ENCODE measurements around the gene ENTPD8.
"Not testable (repeated sequence)": the region's sequence is repeated elsewhere in the genome, so short reads cannot be mapped to it uniquely, and the experiment has no call there.

Gene ENTPD8

DNA sequence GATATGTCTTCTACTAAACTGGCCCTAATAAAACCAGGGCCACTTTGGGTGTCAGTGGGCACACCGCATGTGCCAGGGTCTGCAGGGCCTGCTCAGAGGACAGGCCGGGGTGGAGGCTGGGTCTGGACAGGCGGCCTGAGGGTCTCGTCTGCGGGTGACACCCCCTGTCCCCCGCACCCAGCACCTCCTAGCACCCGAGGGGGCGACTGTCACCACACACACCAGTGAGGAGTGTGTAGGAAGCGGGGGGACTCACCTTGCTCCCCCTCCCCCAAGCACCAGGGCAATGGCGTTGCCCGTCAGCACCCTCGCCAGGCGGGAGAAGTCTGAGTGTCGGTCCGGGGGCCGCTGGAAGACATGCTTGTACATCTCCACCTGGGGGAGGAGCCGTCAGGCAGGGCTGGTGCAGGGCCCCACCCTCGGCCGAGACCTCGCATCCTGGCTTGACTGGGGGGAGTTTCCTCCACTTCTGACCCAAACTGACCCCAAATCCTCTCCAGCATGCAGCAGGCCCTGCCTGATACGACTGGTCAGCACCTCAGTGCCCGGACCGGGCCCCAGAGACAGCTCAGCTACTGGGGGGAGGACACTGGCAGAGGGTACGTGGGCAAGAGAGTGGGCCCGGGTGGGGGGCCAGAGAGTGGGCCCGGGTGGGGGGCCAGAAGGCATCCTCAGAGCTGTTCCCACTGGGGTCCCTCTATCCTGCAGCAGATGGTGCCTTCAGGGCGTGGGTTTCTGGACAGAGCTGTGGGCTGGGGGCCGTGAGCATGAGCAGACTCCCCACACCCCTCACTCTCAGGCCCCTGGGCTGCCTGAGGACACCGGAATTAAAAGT, 36.8 kb upstream of the ENTPD8 start:
- no peak for DNase-seq (ENCODE audit: low read depth in 2 of 2, low spot score in 1 of 2)

DNA sequence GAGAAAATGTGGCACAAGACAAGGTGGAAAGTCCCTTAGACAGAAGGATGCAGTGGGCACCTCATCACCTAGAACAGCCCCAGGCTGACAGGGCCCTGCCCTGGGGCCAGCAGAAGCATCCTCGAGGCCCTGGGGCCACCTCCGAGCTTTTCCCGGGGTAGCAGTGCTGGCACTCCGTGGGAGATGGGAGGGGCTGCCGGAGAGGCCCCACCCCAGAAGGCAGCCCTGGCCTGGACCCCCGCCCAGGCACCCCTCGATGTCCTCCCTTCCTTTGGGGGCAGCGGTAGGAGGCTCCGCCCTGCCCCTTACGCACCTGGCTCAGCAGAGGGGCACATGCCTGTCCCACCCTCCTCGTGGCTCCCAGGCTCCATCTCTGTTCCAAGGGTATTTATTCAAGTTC, 35.7 kb upstream of the ENTPD8 start:
- no peak for DNase-seq (ENCODE audit: low read depth in 2 of 2, low spot score in 1 of 2)

DNA sequence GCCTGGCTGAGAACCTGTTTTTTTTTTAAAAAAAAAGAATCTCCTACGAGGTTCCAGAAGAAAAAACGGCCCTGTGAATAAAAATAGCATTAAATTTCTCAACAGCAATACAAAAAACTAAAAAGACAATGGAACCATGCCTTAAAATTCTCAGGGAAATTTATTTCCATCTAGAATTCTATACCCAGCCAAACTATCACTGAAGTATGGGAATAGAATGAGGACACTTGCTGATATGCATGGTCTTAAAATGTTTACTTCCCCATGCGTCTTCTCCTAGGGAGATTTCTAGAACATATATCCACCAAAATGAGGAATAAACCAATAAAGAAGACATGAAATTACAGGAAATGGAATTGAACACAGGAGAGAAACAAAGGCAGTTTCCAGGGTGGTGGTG, 34.5 kb upstream of the ENTPD8 start:
- DNase-seq (ENCODE audit: low read depth in 2 of 2, low spot score in 1 of 2): no peak

DNA sequence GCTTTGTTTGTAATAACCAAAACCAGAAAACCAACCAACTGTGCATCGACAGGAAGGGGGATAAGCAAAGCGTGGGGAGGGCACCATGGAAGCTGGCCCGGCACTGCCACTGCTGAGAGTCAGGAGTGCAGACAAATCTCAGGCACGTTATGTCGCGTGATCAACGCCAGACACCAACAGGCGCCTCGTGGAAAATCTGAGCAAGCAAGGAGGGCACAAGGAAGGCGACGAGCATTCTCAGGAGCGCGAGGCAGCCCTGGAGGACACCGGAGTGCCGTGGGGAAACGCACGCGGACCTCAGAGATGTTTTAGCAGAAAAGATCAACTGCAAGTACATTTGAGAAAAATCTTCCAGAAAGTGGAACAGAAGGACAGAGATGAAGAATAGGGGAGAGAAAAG, 33.1 kb upstream of the ENTPD8 start:
- no peak for DNase-seq (ENCODE audit: low read depth in 2 of 2, low spot score in 1 of 2)

DNA sequence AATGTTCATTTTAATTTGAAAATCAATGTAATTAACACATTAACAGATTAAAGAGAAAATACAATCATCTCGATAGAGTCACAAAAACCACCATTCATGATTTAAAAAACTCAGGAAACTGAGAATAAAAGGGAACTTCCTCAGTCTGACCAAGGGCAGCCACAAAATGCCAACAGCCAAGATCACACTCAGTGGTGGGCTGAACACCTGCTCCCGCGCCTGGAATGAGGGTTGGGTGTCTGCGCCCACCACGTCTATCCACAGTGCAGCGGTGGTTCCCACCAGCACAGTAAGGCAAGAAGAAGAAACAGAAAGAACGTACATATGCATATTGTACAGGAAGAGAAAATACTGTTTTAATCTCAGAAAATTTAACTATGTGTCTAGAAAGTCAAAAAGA, 29.6 kb upstream of the ENTPD8 start:
- DNase-seq (ENCODE audit: low read depth in 2 of 2, low spot score in 1 of 2): no peak

DNA sequence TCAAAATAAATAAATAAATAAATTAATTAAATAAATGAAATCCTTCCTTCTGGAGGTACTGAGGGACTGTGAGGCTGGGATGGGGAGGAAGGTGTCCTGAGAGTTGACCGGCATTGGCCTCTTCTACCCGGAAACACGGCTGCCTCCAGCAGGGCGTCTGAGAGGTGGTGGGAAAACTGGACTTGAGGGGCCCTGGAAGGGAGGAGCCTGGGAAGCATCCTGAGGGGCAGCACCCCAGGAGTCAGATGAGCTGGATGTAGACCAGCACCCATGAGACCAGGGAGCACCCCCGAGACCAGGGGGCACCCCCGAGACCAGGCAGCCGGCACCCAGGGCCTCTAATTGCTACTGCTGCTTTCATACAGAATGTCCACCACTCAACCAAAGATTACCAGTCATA, 26.7 kb upstream of the ENTPD8 start:
- DNase-seq (ENCODE audit: low read depth in 2 of 2, low spot score in 1 of 2): no peak

DNA sequence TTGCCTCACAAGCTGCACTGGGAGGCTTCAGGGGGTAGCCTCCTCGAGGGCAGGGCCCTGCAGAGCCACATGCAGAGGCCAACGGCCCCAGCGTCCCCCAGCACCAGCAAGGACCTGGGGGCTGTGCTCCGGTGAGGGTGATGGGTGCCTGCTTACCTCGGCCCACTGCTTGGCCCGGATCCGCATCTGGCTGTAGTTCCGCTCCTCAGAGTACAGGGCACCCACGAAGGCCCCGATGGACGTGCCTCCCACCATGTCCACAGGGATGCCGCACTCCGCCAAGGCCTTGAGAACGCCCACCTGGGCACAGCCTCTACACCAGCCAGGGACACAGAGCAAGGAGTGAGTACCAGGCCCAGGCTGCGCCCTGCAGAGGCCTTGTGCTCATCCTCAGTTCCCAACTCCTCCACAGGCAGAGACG, 26.0 kb upstream of the ENTPD8 start:
- no peak for DNase-seq (ENCODE audit: low read depth in 2 of 2, low spot score in 1 of 2)

DNA sequence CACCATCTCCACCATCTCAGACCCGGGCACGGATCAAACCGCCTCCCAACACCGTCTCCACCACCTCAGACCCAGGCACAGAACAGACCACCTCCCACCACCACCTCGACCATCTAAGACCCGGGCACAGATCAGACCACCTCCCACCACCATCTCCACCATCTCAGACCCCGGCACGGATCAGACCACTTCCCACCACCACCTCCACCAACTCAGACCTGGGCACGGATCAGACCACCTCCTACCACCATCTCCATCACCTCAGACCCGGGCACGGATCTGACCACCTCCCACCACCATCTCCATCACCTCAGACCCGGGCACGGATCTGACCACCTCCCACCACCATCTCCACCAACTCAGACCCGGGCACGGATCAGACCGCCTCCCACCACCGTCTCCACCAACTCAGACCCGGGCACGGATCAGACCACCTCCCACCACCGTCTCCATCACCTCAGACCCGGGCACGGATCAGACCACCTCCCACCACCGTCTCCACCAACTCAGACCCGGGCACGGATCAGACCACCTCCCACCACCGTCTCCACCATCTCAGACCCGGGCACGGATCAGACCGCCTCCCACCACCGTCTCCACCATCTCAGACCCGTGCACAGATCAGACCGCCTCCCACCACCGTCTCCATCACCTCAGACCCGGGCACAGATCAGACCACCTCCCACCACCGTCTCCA, 25.4 kb upstream of the ENTPD8 start:
- not testable (repeated sequence) for DNase-seq (ENCODE audit: low read depth in 2 of 2, low spot score in 1 of 2)

DNA sequence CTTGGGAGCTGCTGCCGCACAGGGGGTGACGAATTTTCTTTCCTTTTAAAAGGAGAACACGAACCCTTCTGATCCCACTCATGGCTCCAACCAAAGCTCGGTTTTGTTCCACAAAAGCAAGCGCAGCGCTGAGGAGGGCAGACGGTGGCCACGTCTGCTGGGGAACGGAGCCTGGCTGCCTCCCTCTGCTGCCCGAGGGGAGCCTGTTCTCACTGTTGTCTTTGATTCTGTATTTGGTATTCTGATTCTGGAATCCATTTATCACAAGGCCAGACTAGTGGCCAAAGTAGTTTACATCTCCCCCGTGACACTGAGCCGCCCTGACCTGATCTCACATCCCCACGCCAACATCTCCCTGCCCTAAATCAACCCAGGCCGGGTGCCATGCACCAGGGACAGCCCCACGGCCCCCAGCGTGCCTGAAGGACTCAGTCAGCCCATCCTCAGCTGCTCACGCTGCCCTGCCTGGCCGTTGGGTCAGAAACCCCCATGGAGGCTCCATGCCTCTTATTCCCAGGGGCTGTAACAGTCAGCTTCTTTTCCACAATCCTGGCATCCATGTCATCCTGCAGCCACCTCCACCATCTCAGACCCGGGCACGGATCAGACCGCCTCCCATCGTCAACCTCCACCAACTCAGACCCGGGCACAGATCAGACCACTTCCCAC, 24.7 kb upstream of the ENTPD8 start:
- DNase-seq (ENCODE audit: low read depth in 2 of 2, low spot score in 1 of 2): no peak

DNA sequence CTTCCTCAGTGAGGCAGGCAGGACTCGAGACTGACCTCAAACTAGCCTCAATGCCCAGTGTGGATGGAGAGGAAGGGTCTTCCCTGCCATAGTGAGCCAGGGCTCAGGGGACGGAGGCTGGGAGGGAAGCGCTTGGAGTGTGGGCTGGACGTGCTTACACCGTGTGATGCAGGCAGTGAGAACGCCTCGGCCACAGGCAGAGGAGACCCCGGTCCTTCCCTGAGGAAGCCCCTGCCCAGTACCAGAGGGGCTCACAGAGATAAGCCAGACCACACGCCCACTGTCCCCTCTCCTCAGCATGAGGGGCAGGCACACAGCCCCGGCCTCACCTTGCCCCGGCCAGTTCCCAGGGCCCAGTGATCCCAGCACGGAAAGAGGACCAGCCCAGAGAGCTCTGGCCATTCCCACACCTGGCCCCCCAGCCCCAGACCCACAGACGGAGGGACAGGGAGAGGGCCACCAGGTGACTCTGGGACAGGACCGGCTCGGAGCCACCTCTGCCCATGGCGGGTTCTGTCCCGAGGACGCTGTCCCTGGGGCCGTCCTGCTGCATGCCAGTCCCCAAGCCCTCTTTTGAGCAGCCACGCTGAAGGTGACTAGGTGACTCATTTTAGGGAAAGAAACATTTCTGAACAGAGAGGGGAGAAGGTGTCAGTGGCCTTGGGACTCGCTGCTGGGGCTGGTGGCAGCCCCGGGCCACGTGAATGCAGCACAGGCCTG, 24.0 kb upstream of the ENTPD8 start:
- DNase-seq (ENCODE audit: low read depth in 2 of 2, low spot score in 1 of 2): no peak

DNA sequence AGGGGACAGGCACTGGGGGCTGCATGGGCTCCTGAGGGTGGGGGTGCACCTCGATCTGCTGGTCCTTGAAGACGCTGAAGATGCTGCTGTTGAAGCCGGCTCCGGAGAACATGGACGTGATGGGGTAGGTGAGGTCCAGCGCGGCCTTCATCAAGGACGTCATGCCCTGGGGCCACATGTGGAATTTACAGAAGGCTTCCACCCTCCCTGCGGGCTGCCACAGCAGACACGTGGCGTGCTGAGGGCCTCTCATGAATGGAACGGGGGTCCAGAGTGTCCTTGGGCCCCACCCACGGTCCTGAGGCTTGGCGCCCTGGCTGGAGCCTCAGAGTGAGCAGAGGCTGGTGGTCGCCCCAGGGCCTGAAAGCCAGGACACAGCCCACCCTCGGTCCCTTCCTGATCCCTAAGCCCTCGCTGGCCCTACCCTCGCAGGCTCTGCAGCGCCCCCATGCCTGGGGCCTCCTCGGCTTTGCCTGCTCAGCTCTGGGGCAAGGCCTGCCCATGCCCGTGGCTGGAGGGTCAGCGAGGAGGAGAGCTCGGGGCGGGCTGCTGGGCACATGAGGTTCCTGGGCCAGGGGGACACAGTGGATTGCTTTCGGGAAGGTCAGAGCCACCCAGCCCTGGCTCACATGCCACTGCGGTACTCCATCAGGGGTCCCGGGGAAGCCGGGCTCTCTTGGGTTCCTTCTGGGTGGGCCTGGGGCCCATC, 23.3 kb upstream of the ENTPD8 start:
- no peak for DNase-seq (ENCODE audit: low read depth in 2 of 2, low spot score in 1 of 2)

DNA sequence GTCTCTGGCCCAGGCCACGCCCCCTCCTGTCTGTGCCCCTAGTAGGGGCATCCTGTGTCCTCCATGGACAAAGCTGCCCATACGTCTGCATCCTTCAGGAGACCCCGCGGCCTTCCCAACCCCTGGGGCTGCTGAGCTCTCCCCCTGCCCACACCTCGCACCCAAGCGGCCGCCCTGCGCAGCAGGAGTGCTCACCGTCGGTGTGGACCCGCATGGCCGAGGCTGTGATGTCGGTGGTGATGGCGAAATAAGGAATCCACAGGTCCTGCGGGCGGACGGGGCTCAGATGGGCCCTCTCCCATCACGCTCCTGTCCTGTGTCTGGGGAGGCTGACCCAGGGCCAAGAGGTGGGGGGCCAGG, 22.8 kb upstream of the ENTPD8 start:
- no peak for DNase-seq (ENCODE audit: low read depth in 2 of 2, low spot score in 1 of 2)

DNA sequence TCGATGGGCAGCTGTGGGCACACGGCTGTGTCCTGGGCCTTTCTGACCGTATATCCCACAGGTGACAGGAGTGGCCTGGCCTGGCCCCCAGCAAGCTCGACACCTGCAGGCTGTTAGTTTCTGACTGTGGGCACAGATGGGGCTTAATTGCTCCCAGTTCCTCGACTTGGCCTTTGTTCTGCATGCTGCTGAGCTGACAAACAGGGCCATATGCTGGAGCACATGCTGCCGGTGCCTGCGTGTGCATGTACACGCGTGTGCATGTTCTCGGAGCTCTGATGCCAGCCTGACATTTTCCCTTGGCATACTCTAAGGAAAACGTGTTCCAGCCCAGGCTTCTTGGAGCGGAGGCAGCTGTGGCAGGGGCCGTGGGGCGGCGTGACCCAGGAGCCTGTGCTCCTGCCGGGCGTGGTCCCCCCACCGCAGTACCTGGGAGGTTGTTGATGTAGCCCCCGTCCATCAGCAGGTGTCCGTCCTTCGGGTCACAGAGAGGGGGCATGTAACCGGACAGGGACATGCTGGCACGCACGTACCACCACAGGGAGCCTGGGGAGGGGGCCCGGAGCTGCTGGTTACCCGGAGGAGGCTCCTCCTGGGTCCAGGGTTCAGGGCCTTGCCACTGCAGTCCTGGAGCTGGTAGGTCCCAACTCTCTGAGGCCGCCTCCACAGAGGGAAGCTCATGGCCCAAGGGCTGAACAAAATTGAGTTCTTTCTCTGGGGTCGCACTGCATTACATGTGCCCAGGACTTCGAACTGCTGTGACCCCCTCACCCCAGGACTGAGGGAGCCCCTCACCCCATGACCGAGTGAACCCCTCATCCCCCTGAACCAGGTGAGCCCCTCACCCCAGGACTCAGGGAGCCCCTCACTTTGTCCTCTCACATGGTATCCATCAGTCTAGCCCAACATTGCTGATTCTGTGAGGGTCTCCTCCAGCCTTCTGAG, 22.1 kb upstream of the ENTPD8 start:
- DNase-seq (ENCODE audit: low read depth in 2 of 2, low spot score in 1 of 2): no peak

DNA sequence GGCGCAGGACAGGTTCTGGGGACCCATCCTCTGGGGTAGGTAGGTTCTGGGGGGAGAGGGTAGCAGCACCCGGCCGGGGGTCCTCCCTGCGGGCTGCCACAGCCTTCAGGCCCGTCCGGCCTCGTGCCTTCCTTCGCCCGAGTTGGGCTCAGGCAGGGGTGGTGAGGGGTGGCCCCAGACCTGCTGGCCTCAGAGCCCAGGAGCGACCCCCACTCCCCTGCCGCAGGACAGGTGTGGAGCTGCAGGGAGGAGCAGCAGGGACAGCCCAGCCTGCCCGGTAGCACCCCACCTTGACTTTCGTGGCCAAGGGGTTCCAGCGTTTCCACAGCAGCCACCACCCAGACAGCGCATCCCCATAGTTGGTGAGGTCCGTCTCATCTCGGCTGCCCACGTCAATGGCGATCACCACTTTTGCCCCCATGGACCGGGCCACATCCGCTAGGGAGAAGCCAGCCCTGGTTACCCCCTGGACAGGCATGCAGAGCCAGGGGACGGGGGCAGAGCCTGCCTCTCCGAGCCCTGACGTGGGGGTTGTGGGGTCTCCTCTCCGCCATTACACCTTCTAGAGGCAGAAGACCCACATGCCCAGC, 21.3 kb upstream of the ENTPD8 start:
- no peak for DNase-seq (ENCODE audit: low read depth in 2 of 2, low spot score in 1 of 2)

DNA sequence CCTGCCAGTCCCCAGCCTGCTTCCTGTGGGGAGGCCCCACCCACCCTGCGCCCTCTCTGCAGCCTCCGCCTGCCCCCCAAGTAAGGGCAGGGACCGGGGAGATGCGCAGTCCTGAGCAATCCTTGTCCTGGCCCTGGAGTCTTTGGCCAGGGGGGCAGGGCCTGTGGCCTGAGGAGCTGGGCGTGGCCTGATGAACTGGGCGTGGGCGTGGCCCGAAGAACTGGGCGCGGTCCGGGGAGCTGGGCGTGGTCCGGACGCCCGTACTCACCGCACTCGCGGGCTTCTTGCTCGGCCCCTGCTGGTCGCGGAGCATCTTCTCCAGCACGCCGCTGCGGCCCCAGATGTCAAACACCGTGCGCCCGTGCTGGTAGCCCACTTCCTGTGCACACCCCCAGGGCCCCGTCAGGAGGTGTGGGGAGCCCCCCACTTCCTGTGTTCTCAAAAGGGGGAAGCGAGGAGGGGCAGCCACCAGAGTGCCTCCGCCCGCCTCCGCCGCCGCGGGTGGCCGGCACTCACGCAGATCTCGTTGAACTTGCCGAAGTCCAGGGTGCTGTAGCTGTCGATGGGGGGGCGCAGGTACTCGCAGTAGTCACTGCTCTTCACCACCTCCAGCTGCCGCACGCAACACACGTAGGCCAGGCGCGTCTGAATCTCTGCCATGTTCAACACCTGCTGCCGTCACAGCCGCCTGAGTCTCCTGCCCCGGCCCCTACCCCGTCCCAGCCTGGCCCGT, 20.7 kb upstream of the ENTPD8 start:
- peak; percentile 54 to 71 for DNase-seq (ENCODE audit: low read depth in 2 of 2, low spot score in 1 of 2)

DNA sequence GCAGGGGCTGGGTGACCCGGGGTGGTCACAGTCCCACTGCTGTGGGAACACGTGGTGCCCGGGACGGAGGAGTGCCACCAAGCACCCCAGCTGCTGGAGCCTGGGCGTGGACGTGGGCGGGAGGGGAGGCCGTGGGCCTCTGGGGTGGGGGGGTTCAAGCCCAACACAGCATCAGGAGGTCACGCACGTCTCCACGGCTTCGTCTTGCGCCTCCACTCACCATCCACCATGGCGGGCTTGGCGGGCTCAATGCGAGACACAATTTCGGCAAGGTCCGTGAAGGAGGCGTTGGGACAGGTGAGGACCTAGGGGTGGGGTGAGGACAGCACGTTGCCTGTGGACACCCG, 20.1 kb upstream of the ENTPD8 start:
- no peak for DNase-seq (ENCODE audit: low read depth in 2 of 2, low spot score in 1 of 2)

DNA sequence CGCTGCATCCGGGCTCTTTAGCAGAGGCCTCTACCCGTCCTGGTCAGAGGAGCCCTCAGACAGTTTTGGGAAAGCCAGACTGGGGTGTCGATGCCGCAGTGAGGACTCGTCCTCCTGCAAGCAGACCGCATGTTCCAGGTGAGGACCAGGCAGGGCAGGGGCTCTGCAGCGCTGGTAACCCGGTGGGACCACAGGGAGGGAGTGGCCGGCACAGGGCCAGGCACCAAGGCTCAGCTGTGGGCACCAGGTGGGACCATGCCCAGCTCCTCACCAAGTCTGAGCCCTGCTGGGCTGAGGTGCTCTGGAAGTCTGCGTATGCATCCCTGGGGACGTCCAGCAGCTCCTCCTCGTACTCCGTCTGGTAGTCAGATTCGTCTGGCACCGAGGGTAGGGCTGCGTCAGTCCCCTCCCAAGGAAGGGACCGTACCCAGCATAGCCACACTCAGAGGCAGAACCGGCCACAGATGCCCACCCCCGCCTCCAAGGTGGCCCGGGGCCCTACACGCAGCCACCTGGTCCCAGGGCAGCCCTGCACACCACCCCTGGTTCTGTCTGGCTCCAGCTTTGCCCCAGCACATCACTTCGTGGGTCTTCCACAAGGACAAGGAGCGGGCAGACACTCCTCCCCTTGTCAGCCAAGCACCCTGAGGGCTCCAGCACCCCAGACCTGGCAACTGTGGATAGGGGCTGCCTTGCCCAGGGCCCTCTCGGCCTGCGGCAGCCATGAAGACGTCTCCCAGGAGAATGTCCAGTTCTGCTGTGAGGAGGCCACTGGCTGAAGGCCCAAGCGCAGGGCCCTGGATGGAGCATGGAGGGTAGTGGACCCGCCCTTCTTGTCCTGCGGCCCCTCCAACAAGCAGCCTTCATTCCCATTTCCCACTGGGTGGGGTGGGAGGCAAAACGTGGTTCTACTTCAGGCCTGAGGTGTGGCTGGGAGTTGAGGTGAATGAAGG, 19.5 kb upstream of the ENTPD8 start:
- no peak for DNase-seq (ENCODE audit: low read depth in 2 of 2, low spot score in 1 of 2)

Data from stimulated activated CD8-positive, alpha-beta memory T cell treated with anti-CD3 and anti-CD28 coated beads, Interleukin-4, amount 100 ng/mL, for 1 hour (primary cell).